Stimulated activated CD4-positive, alpha-beta T cell treated with anti-CD3 and anti-CD28 coated beads, Interleukin-1b, Interleukin-23, amount 100 ng/mL, for 1 hour (primary cell): ENCODE measurements around the gene DNM3.

Experiments used
- DNase-seq, 2 donors: peaks; one replicate each; pipeline ENCODE4 v3.0.0-alpha.2; 2020; ENCODE audit warnings: low read depth in 2 of 2

Gene DNM3

GRCh38 chr1:171972846-171973245, 131.5 kb downstream of the DNM3 start:
- DNase-seq, result no peak

- no peak for DNase-seq
These were observed 132.1 kb downstream of the DNM3 start for GRCh38 chr1:171973421-171973820.

- DNase-seq, result no peak
These were observed 140.0 kb downstream of the DNM3 start for GRCh38 chr1:171981303-171981702.

- no peak for DNase-seq
These were observed 142.3 kb downstream of the DNM3 start for GRCh38 chr1:171983584-171983983.

GRCh38 chr1:171984262-171984661, 143.0 kb downstream of the DNM3 start:
- DNase-seq, result no peak

GRCh38 chr1:171984850-171985485, 143.7 kb downstream of the DNM3 start:
- no peak for DNase-seq

- DNase-seq, result no peak
These were observed 144.3 kb downstream of the DNM3 start for GRCh38 chr1:171985639-171986038.

- DNase-seq, result no peak
These were observed 147.1 kb downstream of the DNM3 start for GRCh38 chr1:171988243-171988885.

GRCh38 chr1:171990371-171990770, 149.1 kb downstream of the DNM3 start:
- no peak for DNase-seq

- DNase-seq, result no peak
These were observed 153.0 kb downstream of the DNM3 start for GRCh38 chr1:171994293-171994692.

GRCh38 chr1:171995573-171995972, 154.3 kb downstream of the DNM3 start:
- no peak for DNase-seq

GRCh38 chr1:171997936-171998335, 156.6 kb downstream of the DNM3 start:
- no peak for DNase-seq

- no peak for DNase-seq
These were observed 157.4 kb downstream of the DNM3 start for GRCh38 chr1:171998711-171999110.

- DNase-seq, result no peak
These were observed 158.5 kb downstream of the DNM3 start for GRCh38 chr1:171999756-172000155.

- DNase-seq, result no peak
These were observed 160.0 kb downstream of the DNM3 start for GRCh38 chr1:172001288-172001687.

- no peak for DNase-seq
These were observed 161.5 kb downstream of the DNM3 start for GRCh38 chr1:172002725-172003345.

- DNase-seq, result no peak
These were observed 162.7 kb downstream of the DNM3 start for GRCh38 chr1:172003766-172004530.

- DNase-seq, result no peak
These were observed 163.4 kb downstream of the DNM3 start for GRCh38 chr1:172004671-172005070.

- DNase-seq, result no peak
These were observed 164.6 kb downstream of the DNM3 start for GRCh38 chr1:172005856-172006255.

GRCh38 chr1:172006660-172007059, 165.4 kb downstream of the DNM3 start:
- DNase-seq, result no peak

- DNase-seq, result no peak
These were observed 177.5 kb downstream of the DNM3 start for GRCh38 chr1:172018727-172019311.

GRCh38 chr1:172019976-172020375, 178.7 kb downstream of the DNM3 start:
- DNase-seq, result no peak
